ENCODE data around the gene MAP3K8.
A peak's percentile ranks its signal among the peaks of the same experiment; 100 is the strongest.

MAP3K8 gene

GRCh38 chr10:30433730-30434272 is at the start of gene MAP3K8:
Gene MAP3K8 (plus strand): TSS chr10:30434184. CDS start chr10:30438939, 4,755 bp downstream.
- DNase-seq (ENCODE audit: low spot score): peak; percentile 89

DNA sequence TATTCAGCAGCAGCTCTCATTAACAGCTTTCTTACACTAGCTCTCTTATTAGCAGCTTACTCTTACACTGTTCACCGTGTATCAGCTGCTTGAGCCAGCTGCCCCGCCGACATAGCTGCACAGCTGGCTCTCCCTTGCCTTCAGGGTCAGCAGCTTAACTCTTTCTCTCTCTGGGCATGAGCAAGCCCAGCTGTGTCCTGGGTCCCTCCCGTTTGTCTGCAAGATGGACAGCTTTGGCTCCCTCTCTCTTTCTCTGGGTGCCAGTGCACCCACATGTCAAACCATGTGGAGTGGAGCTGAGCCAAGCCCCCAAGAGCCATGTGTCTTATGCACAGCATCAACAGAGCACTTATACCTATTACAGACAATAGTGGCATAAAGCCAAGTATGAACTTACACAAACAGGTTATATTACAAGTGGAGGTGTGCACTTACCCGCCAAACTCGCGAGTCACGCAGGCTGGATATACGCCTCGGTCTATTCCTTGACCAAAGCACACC is 49.2 kb upstream of the MAP3K8 start:
- peak; percentile 22 for DNase-seq (ENCODE audit: low spot score)

GRCh38 chr10:30386801-30387588 is 47.0 kb upstream of the MAP3K8 start:
- DNase-seq (ENCODE audit: low spot score): no peak

DNA sequence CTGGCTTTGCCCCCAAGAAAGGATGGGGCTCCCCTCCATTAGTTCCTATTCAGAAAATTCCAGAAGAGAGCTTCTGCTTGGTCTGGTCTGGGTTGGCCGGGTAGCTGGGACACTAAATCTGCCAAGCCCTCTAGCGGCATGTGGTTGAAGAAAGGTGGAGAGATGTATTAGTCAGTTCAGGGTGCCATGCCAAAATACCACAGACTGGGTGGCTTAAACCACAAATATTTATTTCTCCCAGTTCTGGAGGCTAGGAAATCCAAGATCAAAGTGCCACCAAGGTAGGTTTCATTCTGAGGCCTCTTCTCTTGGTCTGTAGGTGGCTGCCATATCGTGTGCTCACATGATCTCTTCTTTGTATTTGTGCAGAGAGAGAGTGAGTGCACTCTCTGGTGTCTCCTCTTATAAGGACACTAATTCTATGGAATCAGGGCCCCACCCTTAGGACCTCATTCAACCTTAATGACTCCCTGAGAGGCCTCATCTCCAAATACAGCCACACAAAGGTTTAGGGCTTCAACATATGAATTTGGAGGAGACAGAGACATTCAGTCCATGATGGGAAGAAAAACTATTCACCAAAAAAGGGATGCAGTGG is 46.2 kb upstream of the MAP3K8 start:
- no peak for DNase-seq (ENCODE audit: low spot score)

- DNase-seq (ENCODE audit: low spot score): no peak
These were observed 44.4 kb upstream of the MAP3K8 start for GRCh38 chr10:30389543-30389942.

- no peak for DNase-seq (ENCODE audit: low spot score)
These were observed 43.8 kb upstream of the MAP3K8 start for GRCh38 chr10:30390207-30390606.

DNA sequence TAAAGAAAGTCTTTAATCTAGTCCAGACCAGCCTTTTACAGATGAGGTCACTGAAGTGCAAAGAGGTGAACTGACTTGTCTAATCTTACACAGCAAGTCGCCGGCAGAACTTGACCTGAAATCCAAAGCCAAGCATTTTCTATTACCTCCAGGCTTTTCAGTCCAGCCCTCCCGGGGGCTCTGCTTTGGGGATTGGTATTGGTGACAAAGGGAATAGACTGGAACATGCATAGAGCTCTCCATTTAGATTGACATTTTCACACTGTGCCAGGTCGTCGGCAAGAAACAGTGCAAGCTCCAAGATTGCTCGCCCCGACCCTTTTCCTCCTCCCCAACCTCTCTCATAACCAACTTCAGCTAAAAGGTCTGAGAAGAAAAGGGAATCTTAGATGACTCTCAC is 42.7 kb upstream of the MAP3K8 start:
- no peak for DNase-seq (ENCODE audit: low spot score)

GRCh38 chr10:30392564-30392990 is 41.4 kb upstream of the MAP3K8 start:
- DNase-seq (ENCODE audit: low spot score): peak; percentile 77

GRCh38 chr10:30396293-30396692 is 37.7 kb upstream of the MAP3K8 start:
- DNase-seq (ENCODE audit: low spot score): no peak

- no peak for DNase-seq (ENCODE audit: low spot score)
These were observed 37.3 kb upstream of the MAP3K8 start for GRCh38 chr10:30396698-30397097.

- no peak for DNase-seq (ENCODE audit: low spot score)
These were observed 35.8 kb upstream of the MAP3K8 start for GRCh38 chr10:30398193-30398592.

GRCh38 chr10:30398788-30399187 is 35.2 kb upstream of the MAP3K8 start:
- DNase-seq (ENCODE audit: low spot score): no peak

GRCh38 chr10:30403494-30403893 is 30.5 kb upstream of the MAP3K8 start:
- DNase-seq (ENCODE audit: low spot score): no peak

DNA sequence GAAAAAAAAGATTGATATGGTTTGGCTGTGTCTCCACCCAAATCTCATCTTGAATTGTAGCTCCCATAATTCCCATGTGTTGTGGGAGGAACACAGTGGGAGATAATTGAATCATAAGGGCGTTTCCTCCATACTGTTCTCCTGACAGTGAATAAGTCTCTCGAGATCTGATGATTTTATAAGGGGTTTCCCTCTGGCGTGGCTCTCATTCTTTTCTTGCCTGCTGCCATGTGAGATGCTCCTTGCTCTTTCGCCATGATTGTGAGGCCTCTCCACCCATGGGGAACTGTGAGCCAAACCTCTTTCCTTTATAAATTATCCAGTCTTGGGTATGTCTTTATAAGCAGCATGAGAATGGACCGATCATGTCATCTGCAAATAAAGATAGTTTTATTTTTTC is 29.4 kb upstream of the MAP3K8 start:
- no peak for DNase-seq (ENCODE audit: low spot score)

- DNase-seq (ENCODE audit: low spot score): no peak
These were observed 22.7 kb upstream of the MAP3K8 start for GRCh38 chr10:30411263-30411662.

GRCh38 chr10:30412901-30413300 is 21.1 kb upstream of the MAP3K8 start:
- DNase-seq (ENCODE audit: low spot score): no peak

DNA sequence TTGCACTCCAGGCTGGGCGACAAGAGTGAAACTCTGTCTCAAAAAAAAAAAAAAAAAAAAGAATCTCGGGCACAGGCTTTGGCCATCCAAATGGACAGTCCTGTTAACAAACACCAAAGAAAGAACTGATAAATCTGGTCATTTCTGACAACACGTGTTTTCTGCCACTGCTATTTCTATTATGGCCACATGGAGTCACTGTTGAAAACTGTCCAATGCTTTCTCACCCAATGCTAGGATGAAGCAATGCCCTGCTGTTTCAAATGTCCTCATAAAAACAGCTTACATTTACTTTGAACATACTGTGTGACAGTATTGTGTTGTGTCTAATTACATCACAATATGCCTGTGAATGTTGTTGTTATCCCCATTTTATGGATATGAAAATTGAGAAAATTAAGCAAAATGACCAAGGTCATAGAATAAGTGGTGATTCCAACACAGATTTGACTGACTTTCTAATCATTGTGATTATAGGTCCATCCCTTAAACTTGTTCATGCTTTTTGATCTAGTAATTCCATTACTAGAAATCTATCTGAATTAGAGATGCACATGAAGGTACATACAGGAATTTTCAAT is 19.9 kb upstream of the MAP3K8 start:
- peak; percentile 71 for DNase-seq (ENCODE audit: low spot score)

- no peak for DNase-seq (ENCODE audit: low spot score)
These were observed 18.4 kb upstream of the MAP3K8 start for GRCh38 chr10:30415593-30415992.

- no peak for DNase-seq (ENCODE audit: low spot score)
These were observed 16.7 kb upstream of the MAP3K8 start for GRCh38 chr10:30417301-30417700.

DNA sequence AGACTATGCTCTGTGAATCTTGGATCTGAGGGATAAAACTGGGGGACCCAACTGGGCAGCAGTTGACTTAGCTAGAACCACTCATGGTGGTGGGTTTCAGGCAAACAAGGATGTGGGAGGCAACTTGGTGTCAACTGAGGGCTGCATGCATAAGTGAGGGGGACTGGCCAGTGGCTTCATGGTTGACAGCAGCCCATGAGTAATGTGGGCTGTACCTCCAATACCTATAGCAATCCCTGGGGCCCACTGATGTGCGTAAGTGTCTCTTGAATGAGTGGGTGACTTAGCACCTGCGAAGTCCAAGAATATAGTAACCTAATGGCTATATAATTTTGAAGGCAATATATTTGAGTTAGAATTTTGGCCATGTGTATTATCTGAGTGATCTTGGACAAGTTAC is 13.7 kb upstream of the MAP3K8 start:
- no peak for DNase-seq (ENCODE audit: low spot score)

DNA sequence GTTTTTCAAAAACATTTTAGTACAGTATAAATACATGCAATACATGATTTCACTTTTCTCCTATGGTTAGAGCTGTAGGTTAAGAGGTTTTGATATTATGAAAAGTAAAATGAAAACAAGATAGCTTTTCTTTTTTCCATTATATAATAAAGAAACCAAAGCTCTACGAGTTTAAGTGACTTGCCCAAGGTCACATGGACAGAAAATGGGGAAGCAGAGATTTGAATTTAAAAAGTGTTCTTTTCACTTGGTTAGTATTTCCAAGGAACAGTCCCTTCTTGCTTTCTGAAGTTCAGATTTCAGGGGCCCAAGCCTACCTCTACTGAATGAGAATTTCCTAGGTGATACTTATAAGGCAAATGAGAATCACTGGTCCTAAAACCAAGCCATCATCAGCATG is 13.2 kb upstream of the MAP3K8 start:
- no peak for DNase-seq (ENCODE audit: low spot score)

- no peak for DNase-seq (ENCODE audit: low spot score)
These were observed 11.8 kb upstream of the MAP3K8 start for GRCh38 chr10:30422151-30422695.
